ENCODE measurements around the gene GRK2. TPM values are rescaled to one million over a fixed set of nuclear protein-coding genes. Genes with fewer than 3 reads are reported as not detected.

GRK2 gene
- total and polyA plus RNA-seq, 9 of the 15 experiments (the other 6 are each of a cell fraction or from before 2014, with no cell fraction given): 0.24 to 95.8 (median 56.5) TPM

DNA sequence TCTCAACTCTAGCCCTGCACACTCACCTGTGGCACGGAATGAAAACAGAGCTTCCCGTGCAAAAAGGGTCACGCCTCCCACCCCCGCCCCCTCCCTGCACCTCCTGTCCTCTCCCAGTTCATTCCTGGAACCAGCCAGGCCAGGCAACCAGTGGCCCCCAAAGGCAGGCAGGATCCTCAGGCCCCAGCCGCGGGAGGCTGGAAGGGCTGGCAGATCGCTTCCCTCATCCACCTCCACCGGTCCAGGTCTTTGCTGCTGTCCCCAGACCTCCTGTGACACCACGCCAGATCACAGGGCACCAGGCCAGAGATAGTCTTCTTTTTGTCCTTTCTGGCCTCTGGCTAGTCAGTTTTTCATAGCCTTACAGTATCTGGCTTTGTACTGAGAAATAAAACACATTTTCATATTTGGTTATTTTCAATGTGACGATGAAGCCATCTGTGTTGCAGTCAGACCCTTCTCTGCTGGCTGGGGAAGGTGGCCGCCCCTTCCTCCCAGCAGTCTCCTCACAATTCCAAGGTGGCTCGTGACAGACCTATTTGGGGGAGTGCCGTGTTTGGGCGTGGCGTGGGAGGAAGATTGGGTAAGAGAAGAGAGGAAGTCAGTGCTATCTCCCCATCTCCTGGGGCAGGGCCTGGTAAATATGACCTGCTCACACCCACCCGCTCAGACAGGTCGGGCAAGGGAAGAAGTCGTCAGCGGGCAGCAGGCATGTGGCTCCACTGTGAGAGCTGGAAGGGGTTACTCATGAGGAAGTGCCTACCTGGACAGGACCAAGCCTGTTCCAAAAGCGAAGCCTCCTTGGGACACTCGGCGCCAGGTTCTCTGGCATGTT, 46.1 kb downstream of the GRK2 start (continued):
- TF ChIP-seq, protein P1, sequence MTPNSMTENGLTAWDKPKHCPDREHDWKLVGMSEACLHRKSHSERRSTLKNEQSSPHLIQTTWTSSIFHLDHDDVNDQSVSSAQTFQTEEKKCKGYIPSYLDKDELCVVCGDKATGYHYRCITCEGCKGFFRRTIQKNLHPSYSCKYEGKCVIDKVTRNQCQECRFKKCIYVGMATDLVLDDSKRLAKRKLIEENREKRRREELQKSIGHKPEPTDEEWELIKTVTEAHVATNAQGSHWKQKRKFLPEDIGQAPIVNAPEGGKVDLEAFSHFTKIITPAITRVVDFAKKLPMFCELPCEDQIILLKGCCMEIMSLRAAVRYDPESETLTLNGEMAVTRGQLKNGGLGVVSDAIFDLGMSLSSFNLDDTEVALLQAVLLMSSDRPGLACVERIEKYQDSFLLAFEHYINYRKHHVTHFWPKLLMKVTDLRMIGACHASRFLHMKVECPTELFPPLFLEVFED (CRISPR knock-in tag; conservative IDR thresholded peaks at IDR 0.05): no peak
- no peak for TF ChIP-seq NFXL1 (CRISPR knock-in tag; IDR thresholded peaks at IDR 0.05)
- no peak for TF ChIP-seq ZNF444 (CRISPR knock-in tag; IDR thresholded peaks at IDR 0.05)
- TF ChIP-seq, protein P2, sequence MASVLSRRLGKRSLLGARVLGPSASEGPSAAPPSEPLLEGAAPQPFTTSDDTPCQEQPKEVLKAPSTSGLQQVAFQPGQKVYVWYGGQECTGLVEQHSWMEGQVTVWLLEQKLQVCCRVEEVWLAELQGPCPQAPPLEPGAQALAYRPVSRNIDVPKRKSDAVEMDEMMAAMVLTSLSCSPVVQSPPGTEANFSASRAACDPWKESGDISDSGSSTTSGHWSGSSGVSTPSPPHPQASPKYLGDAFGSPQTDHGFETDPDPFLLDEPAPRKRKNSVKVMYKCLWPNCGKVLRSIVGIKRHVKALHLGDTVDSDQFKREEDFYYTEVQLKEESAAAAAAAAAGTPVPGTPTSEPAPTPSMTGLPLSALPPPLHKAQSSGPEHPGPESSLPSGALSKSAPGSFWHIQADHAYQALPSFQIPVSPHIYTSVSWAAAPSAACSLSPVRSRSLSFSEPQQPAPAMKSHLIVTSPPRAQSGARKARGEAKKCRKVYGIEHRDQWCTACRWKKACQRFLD (CRISPR knock-in tag; IDR thresholded peaks at IDR 0.05): peak; percentile 22; the same call in 1 of the 2 replicates
- no peak for TF ChIP-seq POLR2B (IDR thresholded peaks at IDR 0.05; ENCODE audit: low read depth, partially characterized antibody)
- no peak for TF ChIP-seq MXI1 (IDR thresholded peaks at IDR 0.05; ENCODE audit: low read depth, low read length)
- no peak for TF ChIP-seq HIVEP1 (CRISPR knock-in tag; IDR thresholded peaks at IDR 0.05)
- TF ChIP-seq ZNF717 (CRISPR knock-in tag; IDR thresholded peaks at IDR 0.05): no peak
- TF ChIP-seq LARP7 (IDR thresholded peaks at IDR 0.05): no peak
- TF ChIP-seq ZNF696 (CRISPR knock-in tag; conservative IDR thresholded peaks at IDR 0.05): no peak
- no peak for TF ChIP-seq PRMT5 (CRISPR knock-in tag; IDR thresholded peaks at IDR 0.05)
- no peak for TF ChIP-seq ZSCAN32 (CRISPR knock-in tag; IDR thresholded peaks at IDR 0.05)
- TF ChIP-seq PHB (CRISPR knock-in tag; IDR thresholded peaks at IDR 0.05): no peak
- TF ChIP-seq HNRNPUL1 (IDR thresholded peaks at IDR 0.05; ENCODE audit: low read length): no peak
- TF ChIP-seq TCF7L2 (IDR thresholded peaks at IDR 0.05; ENCODE audit: low read depth, low read length): no peak
- TF ChIP-seq ZNF165 (CRISPR knock-in tag; IDR thresholded peaks at IDR 0.05; ENCODE audit: borderline replicate concordance): no peak
- TF ChIP-seq TCF7 (IDR thresholded peaks at IDR 0.05; ENCODE audit: borderline replicate concordance): no peak
- TF ChIP-seq ZNF184 (CRISPR knock-in tag; IDR thresholded peaks at IDR 0.05): no peak
- TF ChIP-seq POLR2AphosphoS5 (IDR thresholded peaks at IDR 0.05; ENCODE audit: control insufficient read depth, insufficient read depth, low read depth, low read length): no peak
- 0 out of 4 replicates have a peak, but pooled peaks of 1 of the 2 experiments have one; percentile 71 for TF ChIP-seq SRF (CRISPR knock-in tag; IDR thresholded peaks at IDR 0.05)
- TF ChIP-seq ZNF224 (CRISPR knock-in tag; IDR thresholded peaks at IDR 0.05): no peak
- TF ChIP-seq, protein P3, sequence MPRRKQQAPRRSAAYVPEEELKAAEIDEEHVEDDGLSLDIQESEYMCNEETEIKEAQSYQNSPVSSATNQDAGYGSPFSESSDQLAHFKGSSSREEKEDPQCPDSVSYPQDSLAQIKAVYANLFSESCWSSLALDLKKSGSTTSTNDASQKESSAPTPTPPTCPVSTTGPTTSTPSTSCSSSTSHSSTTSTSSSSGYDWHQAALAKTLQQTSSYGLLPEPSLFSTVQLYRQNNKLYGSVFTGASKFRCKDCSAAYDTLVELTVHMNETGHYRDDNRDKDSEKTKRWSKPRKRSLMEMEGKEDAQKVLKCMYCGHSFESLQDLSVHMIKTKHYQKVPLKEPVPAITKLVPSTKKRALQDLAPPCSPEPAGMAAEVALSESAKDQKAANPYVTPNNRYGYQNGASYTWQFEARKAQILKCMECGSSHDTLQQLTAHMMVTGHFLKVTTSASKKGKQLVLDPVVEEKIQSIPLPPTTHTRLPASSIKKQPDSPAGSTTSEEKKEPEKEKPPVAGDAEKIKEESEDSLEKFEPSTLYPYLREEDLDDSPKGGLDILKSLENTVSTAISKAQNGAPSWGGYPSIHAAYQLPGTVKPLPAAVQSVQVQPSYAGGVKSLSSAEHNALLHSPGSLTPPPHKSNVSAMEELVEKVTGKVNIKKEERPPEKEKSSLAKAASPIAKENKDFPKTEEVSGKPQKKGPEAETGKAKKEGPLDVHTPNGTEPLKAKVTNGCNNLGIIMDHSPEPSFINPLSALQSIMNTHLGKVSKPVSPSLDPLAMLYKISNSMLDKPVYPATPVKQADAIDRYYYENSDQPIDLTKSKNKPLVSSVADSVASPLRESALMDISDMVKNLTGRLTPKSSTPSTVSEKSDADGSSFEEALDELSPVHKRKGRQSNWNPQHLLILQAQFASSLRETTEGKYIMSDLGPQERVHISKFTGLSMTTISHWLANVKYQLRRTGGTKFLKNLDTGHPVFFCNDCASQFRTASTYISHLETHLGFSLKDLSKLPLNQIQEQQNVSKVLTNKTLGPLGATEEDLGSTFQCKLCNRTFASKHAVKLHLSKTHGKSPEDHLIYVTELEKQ (CRISPR knock-in tag; IDR thresholded peaks at IDR 0.05): no peak

Measured in K562 (cell line).